GM12878 (cell line): Measurements from ENCODE around the gene AP3S2. TPM values are rescaled to one million over a fixed set of nuclear protein-coding genes. Genes with fewer than 3 reads are reported as not detected.

Experiments used
- ATAC-seq: fragments of 200-7000 bp; cut with Tn5 transposase; 3 replicates; pipeline ENCODE4 v1.9.1; 2020; ENCODE audit warnings: mild to moderate bottlenecking, moderate library complexity
- BruUV-seq: library from RNA; stranded (reverse); fragments of 400-500 nt; replicated peaks from 2 replicates; lab custom pipeline; 2021; lab: Mats Ljungman, UMichigan
- CTCF ChIA-PET: fragments of 300-600 bp; sonication (Branson Sonifier 250); formaldehyde crosslinking; extraction: SDS; loops from one replicate; lab custom pipeline; 2021; ENCODE audit warnings: inconsistent platforms; lab: Yijun Ruan, JAX
- POLR2A ChIA-PET: fragments of 350-600 bp; formaldehyde crosslinking; extraction: SDS; loops from one replicate; lab custom pipeline; 2021; ENCODE audit warnings: inconsistent platforms; lab: Charles Lee
- RAD21 ChIA-PET: fragments of 300-600 bp; sonication (Branson Sonifier 250); formaldehyde crosslinking; loops from one replicate; lab custom pipeline; 2023; ENCODE audit warnings: antibody characterized with exemption; ENCODE audit not compliant: unreplicated experiment; lab: Charles Lee
- SMC1A ChIA-PET: fragments of 300-600 bp; sonication (Branson Sonifier 250); formaldehyde crosslinking; loops from one replicate; lab custom pipeline; 2023; ENCODE audit not compliant: unreplicated experiment, uncharacterized antibody; lab: Charles Lee
- DNase-seq: peaks from one replicate; pipeline ENCODE4 v3.0.0-alpha.2; 2011; ENCODE audit warnings: low read depth, low spot score
- FAIRE-seq: peaks from 3 replicates; lab custom pipeline; 2011; peaks lifted over from hg19 to GRCh38; lab: Jason Lieb, UNC
- H2AFZ ChIP-seq: 2 replicates; pipeline ENCODE4 v1.6.0; 2011; ENCODE audit warnings: low read depth, low read length, control low read depth; ENCODE audit not compliant: control insufficient read depth
- H3K27ac ChIP-seq: 2 replicates; pipeline ENCODE4 v1.5.1; 2011; ENCODE audit warnings: control low read depth; ENCODE audit not compliant: control insufficient read depth, insufficient read depth
- H3K27me3 ChIP-seq, 2 experiments: replicated peaks in 1 of 2; 2 replicates each; pipeline versions ENCODE4 v1.6.0 to v1.6.1; 2011; ENCODE audit warnings: low read length in 1 of 2; ENCODE audit not compliant: control insufficient read depth in 2 of 2, insufficient read depth in 2 of 2
- H3K36me3 ChIP-seq, 2 experiments: 2 replicates each; pipeline ENCODE4 v1.5.1; 2011; ENCODE audit warnings: low read length in 1 of 2; ENCODE audit not compliant: control insufficient read depth in 2 of 2, insufficient read depth in 2 of 2
- H3K4me1 ChIP-seq: 2 replicates; pipeline ENCODE4 v1.6.1; 2011; ENCODE audit warnings: mild to moderate bottlenecking, low read length, moderate library complexity, mixed read lengths; ENCODE audit not compliant: control insufficient read depth, insufficient read depth
- H3K4me2 ChIP-seq: 2 replicates; pipeline ENCODE4 v1.6.0; 2011; ENCODE audit warnings: control low read depth; ENCODE audit not compliant: control insufficient read depth, insufficient read depth
- H3K4me3 ChIP-seq: fragments of 200-600 bp; sonication (generic); 2 replicates; pipeline ENCODE4 v1.5.1; 2016
- H3K79me2 ChIP-seq: 2 replicates; pipeline ENCODE4 v1.6.0; 2011; ENCODE audit warnings: low read length; ENCODE audit not compliant: control insufficient read depth, insufficient read depth
- H3K9ac ChIP-seq: 2 replicates; pipeline ENCODE4 v1.8.0; 2011; ENCODE audit warnings: low read length, control low read depth, mixed read lengths; ENCODE audit not compliant: control insufficient read depth, insufficient read depth
- H3K9me3 ChIP-seq: replicated peaks from 3 replicates; pipeline ENCODE4 v1.5.1; 2011; ENCODE audit warnings: mild to moderate bottlenecking, low read length; ENCODE audit not compliant: control insufficient read depth, insufficient read depth
- H4K20me1 ChIP-seq: 2 replicates; pipeline ENCODE4 v1.6.0; 2011; ENCODE audit not compliant: control insufficient read depth, insufficient read depth
- EGR1 ChIP-seq, 2 experiments: IDR thresholded peaks; 1 replicate in 1 of 2; 2 replicates in 1 of 2; pipeline ENCODE4 v1.6.1; 2011 to 2012; ENCODE audit warnings: low read depth in 2 of 2, low read length in 2 of 2, borderline replicate concordance in 1 of 2, mild to moderate bottlenecking in 1 of 2, moderate library complexity in 1 of 2
- ELK1 ChIP-seq: IDR thresholded peaks from 2 replicates; pipeline ENCODE4 v1.6.1; 2012; ENCODE audit warnings: low read depth, low read length, improper control_type of control experiment
- GABPA ChIP-seq: IDR thresholded peaks from 2 replicates; pipeline ENCODE4 v1.6.1; 2014; ENCODE audit warnings: antibody characterized with exemption, low read depth, mild to moderate bottlenecking, inconsistent platforms
- RBBP5 ChIP-seq: fragments of 200-600 bp; sonication (generic); conservative IDR thresholded peaks from 2 replicates; pipeline ENCODE4 v1.6.1; 2016
- SUPT20H ChIP-seq: IDR thresholded peaks from 2 replicates; pipeline ENCODE4 v1.6.1; 2011; ENCODE audit warnings: low read depth, mild to moderate bottlenecking, low read length, moderate library complexity, borderline replicate concordance; ENCODE audit not compliant: control insufficient read depth
- TAF1 ChIP-seq: IDR thresholded peaks from 2 replicates; pipeline ENCODE4 v1.6.1; 2011; ENCODE audit warnings: mild to moderate bottlenecking, low read depth, low read length, borderline replicate concordance
- TBL1XR1 ChIP-seq: IDR thresholded peaks from 2 replicates; pipeline ENCODE4 v1.6.1; 2012; ENCODE audit warnings: low read depth, low read length, improper control_type of control experiment
- WGBS: methylation state at CpG from one replicate; pipeline ENCODE4 v1.1.6; 2016; ENCODE audit warnings: low lambda C conversion rate; ENCODE audit not compliant: insufficient replicate concordance, insufficient coverage; ENCODE audit errors: missing lambda C conversion rate; 5-methylcytosine and 5-hydroxymethylcytosine counted together
- in situ Hi-C: fragments of 300-500 bp; cut with MboI; formaldehyde crosslinking; loops from 9 replicates; pipeline ENCODE4 v1.14.3; 2018; ENCODE audit warnings: mixed read lengths
- intact Hi-C: fragments of 100-400 bp; cut with micrococcal nuclease; formaldehyde crosslinking; loops from one replicate; pipeline ENCODE4 v1.14.2; 2022; ENCODE audit not compliant: unreplicated experiment
- polyA plus RNA-seq, 11 experiments: library from polyadenylated mRNA; depleted of rRNA in 4 of 11; unstranded in 6 of 11; stranded (reverse) in 5 of 11; fragments of >200 nt; fragmentation: Nextera tagmentation in 4 of 11; fragmentation: Illumina TruSeq in 1 of 11; extraction: Ambion mirVana in 4 of 11; extraction: Trizol in 1 of 11; gene quantifications; 1 replicate in 1 of 11; 2 replicates in 10 of 11; pipeline versions ENCODE4 v1.2.1 to v1.2.3, GENCODE V29; 2011 to 2016; ENCODE audit warnings: inconsistent platforms in 2 of 11, missing spikeins in 2 of 11, low read depth in 1 of 11
- total RNA-seq, 4 experiments: library from RNA; depleted of rRNA in 3 of 4; stranded (reverse); fragments of >200 nt in 3 of 4; fragmentation: Illumina TruSeq in 1 of 4; extraction: Trizol in 1 of 4; gene quantifications; 2 replicates each; pipeline versions ENCODE4 v1.2.1 to v1.2.3, GENCODE V29; 2013 to 2021

AP3S2 gene
- total and polyA plus RNA-seq, 10 of the 15 experiments (the other 5 are each of a cell fraction or from before 2014, with no cell fraction given): 10.0 to 43.6 (median 26.0) TPM

- DNase-seq: no peak
- Histone ChIP-seq H3K9ac (no peak overlapping the region), H3K36me3 (peaks cover 10 to 11% of the 10 kb centered on the region in 2 experiments; a peak in 3 of 4 replicates), H3K4me2 (no peak overlapping the region), H3K9me3 (no peaks in the 10 kb centered on the region), H3K4me3 (no peak overlapping the region), H3K79me2 (no peaks in the 10 kb centered on the region), H2AFZ (no peak overlapping the region), H3K4me1 (no peaks in the 10 kb centered on the region), H4K20me1 (no peaks in the 10 kb centered on the region), H3K27me3 (no peaks in the 10 kb centered on the region), H3K27ac (no peak overlapping the region)
- 79% methylated on average over 12 of the region's 12 CpGs for WGBS
- BruUV-seq: no TSS peak
- POLR2A ChIA-PET: no interaction called here
- RAD21 ChIA-PET: no interaction called here
- no peak for ATAC-seq
- FAIRE-seq: no peak
- SMC1A ChIA-PET: no interaction called here
- in situ Hi-C loops (no loop called here), intact Hi-C loops (no loop called here)
- TF ChIP-seq RBBP5 (no peak), ELK1 (no peak), TBL1XR1 (no peak), GABPA (no peak), EGR1 (IDR thresholded peaks at IDR 0.05; ENCODE audit: borderline replicate concordance in 1 of 2, low read depth in 2 of 2, low read length in 2 of 2) (no peak), SUPT20H (no peak), TAF1 (no peak)
- CTCF ChIA-PET: no interaction called here
Observed at GRCh38 chr15:89830639-89831038, 63.2 kb downstream of the AP3S2 start.
